Spleen (tissue), 11 donors: ENCODE measurements around the gene HSP90AB1. TPM values are rescaled to one million over a fixed set of nuclear protein-coding genes. Genes with fewer than 3 reads are reported as not detected.
"Not testable (repeated sequence)": the region's sequence is repeated elsewhere in the genome, so short reads cannot be mapped to it uniquely, and the experiment has no call there.

Source experiments
- DNase-seq: peaks from one replicate; pipeline ENCODE4 v3.0.0-alpha.2; 2020
- H3K27ac ChIP-seq, 8 donors: fragments of 200-600 bp; sonication (generic) in 7 of 8; 1 replicate in 4 of 8; 2 replicates in 4 of 8; pipeline versions ENCODE4 v1.5.0 to v1.8.0; 2016 to 2021; ENCODE audit warnings: inconsistent platforms in 4 of 8, mild to moderate bottlenecking in 4 of 8, moderate library complexity in 1 of 8
- H3K27me3 ChIP-seq, 7 donors: fragments of 200-600 bp; sonication (generic) in 6 of 7; replicated peaks in 1 of 7; 1 replicate in 4 of 7; 2 replicates in 3 of 7; pipeline versions ENCODE4 v1.5.0 to v1.8.0; 2016 to 2021; ENCODE audit warnings: inconsistent platforms in 3 of 7, mild to moderate bottlenecking in 1 of 7
- H3K36me3 ChIP-seq, 6 donors: fragments of 200-600 bp; sonication (generic) in 5 of 6; 1 replicate in 4 of 6; 2 replicates in 2 of 6; pipeline versions ENCODE4 v1.5.0 to v1.8.0; 2016 to 2021; ENCODE audit warnings: inconsistent platforms in 2 of 6
- H3K4me1 ChIP-seq, 6 donors: fragments of 200-600 bp; sonication (generic) in 5 of 6; 1 replicate in 3 of 6; 2 replicates in 3 of 6; pipeline versions ENCODE4 v1.5.0 to v1.8.0; 2016 to 2021; ENCODE audit warnings: inconsistent platforms in 3 of 6
- H3K4me3 ChIP-seq, 8 donors: fragments of 200-600 bp; sonication (generic) in 7 of 8; 1 replicate in 4 of 8; 2 replicates in 4 of 8; pipeline versions ENCODE4 v1.5.0 to v1.8.0; 2016 to 2021; ENCODE audit warnings: inconsistent platforms in 4 of 8, mild to moderate bottlenecking in 4 of 8, moderate library complexity in 2 of 8
- H3K9me3 ChIP-seq, 8 donors: fragments of 200-600 bp; sonication (generic) in 7 of 8; 1 replicate in 4 of 8; 2 replicates in 4 of 8; pipeline versions ENCODE4 v1.5.0 to v1.8.0; 2016 to 2021; ENCODE audit warnings: inconsistent platforms in 4 of 8
- CTCF ChIP-seq, 11 experiments: fragments of 200-600 bp in 7 of 11; fragments of 450-650 bp in 4 of 11; sonication (generic) in 4 of 11; IDR thresholded peaks in 8 of 11; conservative IDR thresholded peaks in 3 of 11; 1 replicate in 7 of 11; 2 replicates in 4 of 11; pipeline versions ENCODE4 v1.4.0 to v1.8.0; 2016 to 2021; ENCODE audit warnings: antibody characterized with exemption in 11 of 11, inconsistent platforms in 4 of 11, mild to moderate bottlenecking in 1 of 11
- POLR2A ChIP-seq, 3 donors: fragments of 450-650 bp; IDR thresholded peaks; one replicate each; pipeline ENCODE4 v1.5.1; 2017; ENCODE audit warnings: antibody characterized with exemption in 3 of 3, mild to moderate bottlenecking in 1 of 3
- POLR2AphosphoS5 ChIP-seq, 3 donors: sonication (generic); formaldehyde crosslinking; IDR thresholded peaks; one replicate each; pipeline ENCODE4 v1.5.1; 2017; ENCODE audit warnings: antibody characterized with exemption in 3 of 3
- WGBS, 5 donors: extraction: QIAGEN DNeasy Blood & Tissue Kit in 3 of 5; methylation state at CpG; one replicate each; pipeline versions ENCODE4 v1.1.5 to v1.1.7; 2013 to 2018; 5-methylcytosine and 5-hydroxymethylcytosine counted together
- intact Hi-C: fragments of 100-400 bp; cut with DNase I; formaldehyde crosslinking; loops from one replicate; pipeline ENCODE4 v1.15.0; 2023; ENCODE audit warnings: low total_unique reads
- polyA plus RNA-seq, 3 donors: library from polyadenylated mRNA; stranded (reverse); fragments of 200-250 nt; gene quantifications; one replicate each; pipeline ENCODE4 v1.2.1, GENCODE V29; 2013
- total RNA-seq, 7 donors: library from RNA; depleted of rRNA in 3 of 7; stranded (reverse); fragments of >200 nt in 3 of 7; fragmentation: NEBNext Ultra II Directional in 4 of 7; extraction: Animal tissue kit (Norgen Biotek cat#: 25700) in 4 of 7; gene quantifications; one replicate each; pipeline versions ENCODE4 v1.1.0 to v1.2.1, GENCODE V29; 2016 to 2021
- donor health status: healthy with polysubstance abuse.
- donor health status: DM: no; HTN: no; CAD: no; lungs with moderate emphysema.
- donor health status: DM: no; HTN: no; CAD: no.
- donor health status: Bipolar disorder and iron deficiency.
- donor health status: healthy.
- donor health status: DM: no; HTN: no; CAD: no.
- donor health status: DM: yes; HTN: yes; CAD: no.

HSP90AB1 gene
- total and polyA plus RNA-seq, 10 donors: 196 to 546 (median 386) TPM

GRCh38 chr6:44228433-44228832, 18.5 kb upstream of the HSP90AB1 start:
- TF ChIP-seq POLR2AphosphoS5 (IDR thresholded peaks at IDR 0.05) (no peak), CTCF (IDR thresholded peaks at IDR 0.05 in 8 of 11, conservative IDR thresholded peaks at IDR 0.05 in 3 of 11) (no peak), POLR2A (IDR thresholded peaks at IDR 0.05) (no peak)
- DNase-seq: no peak
- no peaks in the 10 kb centered on the region for H3K27me3 ChIP-seq
- peaks cover 0 to 42% (median 0%) of the 10 kb centered on the region in 6 donors for H3K36me3 ChIP-seq
- no peak overlapping the region for H3K4me3 ChIP-seq
- intact Hi-C loops: no loop called here
- no peak overlapping the region for H3K27ac ChIP-seq
- 94 to 100% (median 98%) methylated on average over 4 to 7 of the region's 7 CpGs for WGBS, 5 donors
- H3K9me3 ChIP-seq: no peaks in the 10 kb centered on the region
- H3K4me1 ChIP-seq: peaks cover 8 to 61% (median 32%) of the 10 kb centered on the region in 6 donors

GRCh38 chr6:44228836-44229235, 18.1 kb upstream of the HSP90AB1 start:
- TF ChIP-seq POLR2AphosphoS5 (IDR thresholded peaks at IDR 0.05): no peak
- intact Hi-C loops: no loop called here
- no peaks in the 10 kb centered on the region for H3K27me3 ChIP-seq
- 78 to 94% (median 82%) methylated on average over 5 of the region's 5 CpGs for WGBS, 5 donors
- no peak overlapping the region for H3K27ac ChIP-seq
- DNase-seq: no peak
- H3K4me1 ChIP-seq: peaks cover 6 to 61% (median 30%) of the 10 kb centered on the region in 6 donors
- no peaks in the 10 kb centered on the region for H3K9me3 ChIP-seq
- peaks cover 0 to 42% (median 0%) of the 10 kb centered on the region in 6 donors for H3K36me3 ChIP-seq
- H3K4me3 ChIP-seq: no peak overlapping the region

- Histone ChIP-seq H3K4me1 (peaks cover 0 to 61% (median 27%) of the 10 kb centered on the region in 6 donors), H3K4me3 (no peak overlapping the region), H3K9me3 (no peaks in the 10 kb centered on the region), H3K27ac (no peak overlapping the region), H3K36me3 (peaks cover 0 to 42% (median 0%) of the 10 kb centered on the region in 6 donors), H3K27me3 (no peaks in the 10 kb centered on the region)
- intact Hi-C loops: loop anchor here (10.0 kb wide), 2 partner anchors 55 to 135 kb away; no protein-coding TSS in a partner anchor
- 68 to 83% (median 72%) methylated on average over 9 to 11 of the region's 11 CpGs for WGBS, 5 donors
- no peak for DNase-seq
- TF ChIP-seq POLR2AphosphoS5 (IDR thresholded peaks at IDR 0.05) (peak in 1 of 3 donors; percentile 33), CTCF (IDR thresholded peaks at IDR 0.05 in 8 of 11, conservative IDR thresholded peaks at IDR 0.05 in 3 of 11) (no peak)
These were observed 17.4 kb upstream of the HSP90AB1 start for GRCh38 chr6:44229376-44230033.

- Histone ChIP-seq H3K27me3 (no peaks in the 10 kb centered on the region), H3K27ac (no peak overlapping the region), H3K9me3 (no peaks in the 10 kb centered on the region), H3K36me3 (peaks cover 0 to 42% (median 0%) of the 10 kb centered on the region in 6 donors), H3K4me3 (no peak overlapping the region), H3K4me1 (peaks cover 0 to 63% (median 25%) of the 10 kb centered on the region in 6 donors)
- DNase-seq: no peak
- 94 to 99% (median 96%) methylated on average over 10 of the region's 10 CpGs for WGBS, 5 donors
- TF ChIP-seq CTCF (IDR thresholded peaks at IDR 0.05 in 8 of 11, conservative IDR thresholded peaks at IDR 0.05 in 3 of 11): no peak
- no peak for TF ChIP-seq POLR2A (IDR thresholded peaks at IDR 0.05)
- intact Hi-C loops: loop anchor here (10.0 kb wide), 2 partner anchors 55 to 135 kb away; no protein-coding TSS in a partner anchor
These were observed 16.7 kb upstream of the HSP90AB1 start for GRCh38 chr6:44230034-44230675.

- H3K4me3 ChIP-seq, H3K27ac ChIP-seq, DNase-seq, H3K9me3 ChIP-seq, H3K27me3 ChIP-seq: not testable (repeated sequence)
- WGBS, 5 donors: 73 to 84% (median 79%) methylated on average over 9 of the region's 9 CpGs
- H3K36me3 ChIP-seq: peaks cover 0 to 42% (median 0%) of the 10 kb centered on the region in 6 donors
- H3K4me1 ChIP-seq: peaks cover 0 to 63% (median 21%) of the 10 kb centered on the region in 6 donors
- intact Hi-C loops: loop anchor here (10.0 kb wide), 2 partner anchors 57 to 137 kb away; no protein-coding TSS in a partner anchor
These were observed 15.5 kb upstream of the HSP90AB1 start for GRCh38 chr6:44231426-44231825.
